WTC11 (cell line): ENCODE results near the gene POLDIP3. TPM values are rescaled to one million over a fixed set of nuclear protein-coding genes. Genes with fewer than 3 reads are reported as not detected.

Source experiments
- ATAC-seq: fragments of 200-7000 bp; cut with Tn5 transposase; 2 replicates; pipeline ENCODE4 v1.10.0; 2021; ENCODE audit warnings: mild to moderate bottlenecking, moderate library complexity
- CTCF ChIA-PET: fragments of 300-600 bp; sonication (Branson Sonifier 250); formaldehyde crosslinking; loops from one replicate; lab custom pipeline; 2021; ENCODE audit warnings: antibody characterized with exemption; lab: Charles Lee
- POLR2A ChIA-PET: fragments of 350-600 bp; sonication (Branson Sonifier 250); formaldehyde crosslinking; loops from one replicate; lab custom pipeline; 2021; ENCODE audit warnings: antibody characterized with exemption; lab: Charles Lee
- DNase-seq: peaks from one replicate; pipeline ENCODE4 v3.0.0; 2021; ENCODE audit warnings: low spot score
- H3K27ac Mint-ChIP-seq: 2 replicates; pipeline ENCODE4 v1.8.0; 2021; ENCODE audit warnings: mixed read lengths
- H3K27me3 Mint-ChIP-seq: 2 replicates; pipeline ENCODE4 v1.8.0; 2021; ENCODE audit warnings: low read depth, mild to moderate bottlenecking, moderate library complexity, mixed read lengths
- H3K36me3 Mint-ChIP-seq: 2 replicates; pipeline ENCODE4 v1.8.0; 2021; ENCODE audit warnings: mixed read lengths
- H3K4me1 Mint-ChIP-seq: 2 replicates; pipeline ENCODE4 v1.8.0; 2022; ENCODE audit warnings: mixed read lengths
- H3K4me3 Mint-ChIP-seq: 2 replicates; pipeline ENCODE4 v1.8.0; 2021; ENCODE audit warnings: mild to moderate bottlenecking, moderate library complexity, mixed read lengths
- H3K9me3 Mint-ChIP-seq: 2 replicates; pipeline ENCODE4 v1.8.0; 2021; ENCODE audit warnings: mixed read lengths
- ATF3 ChIP-seq: sonication (generic); formaldehyde crosslinking; conservative IDR thresholded peaks from 2 replicates; pipeline ENCODE4 v1.8.1; 2022; ENCODE audit warnings: mild to moderate bottlenecking, missing genetic modification reagents
- CREB1 ChIP-seq: sonication (generic); formaldehyde crosslinking; IDR thresholded peaks from 2 replicates; pipeline ENCODE4 v1.8.0; 2023; ENCODE audit warnings: mild to moderate bottlenecking, missing genetic modification reagents
- MLX ChIP-seq: sonication (generic); formaldehyde crosslinking; IDR thresholded peaks from 2 replicates; pipeline ENCODE4 v1.8.1; 2023; ENCODE audit warnings: mild to moderate bottlenecking, missing genetic modification reagents, moderate library complexity
- NFE2L1 ChIP-seq: sonication (generic); formaldehyde crosslinking; IDR thresholded peaks from 2 replicates; pipeline ENCODE4 v1.8.1; 2023; ENCODE audit warnings: missing genetic modification reagents
- NR1H2 ChIP-seq: sonication (generic); formaldehyde crosslinking; IDR thresholded peaks from 2 replicates; pipeline ENCODE4 v1.9.0; 2021; ENCODE audit warnings: mild to moderate bottlenecking, moderate library complexity, missing genetic modification reagents
- OVOL2 ChIP-seq: fragments of 250-450 bp; sonication (Bioruptor Pico); IDR thresholded peaks from 2 replicates; pipeline ENCODE4 v1.9.0; 2021; ENCODE audit warnings: mild to moderate bottlenecking, borderline replicate concordance
- PRRX2 ChIP-seq: fragments of 250-450 bp; sonication (Bioruptor Pico); IDR thresholded peaks from 2 replicates; pipeline ENCODE4 v1.8.0; 2021; ENCODE audit warnings: mild to moderate bottlenecking
- SMAD3 ChIP-seq: sonication (generic); formaldehyde crosslinking; IDR thresholded peaks from 2 replicates; pipeline ENCODE4 v1.8.0; 2022; ENCODE audit warnings: missing genetic modification reagents, mild to moderate bottlenecking, borderline replicate concordance
- SOX15 ChIP-seq: fragments of 250-450 bp; sonication (Bioruptor Pico); IDR thresholded peaks from 2 replicates; pipeline ENCODE4 v1.9.0; 2021; ENCODE audit warnings: mild to moderate bottlenecking
- STAT6 ChIP-seq: sonication (generic); formaldehyde crosslinking; conservative IDR thresholded peaks from 2 replicates; pipeline ENCODE4 v1.8.1; 2023; ENCODE audit warnings: mild to moderate bottlenecking, low read depth, missing genetic modification reagents, moderate library complexity
- TCF7 ChIP-seq: sonication (generic); formaldehyde crosslinking; IDR thresholded peaks from 2 replicates; pipeline ENCODE4 v1.8.0; 2022; ENCODE audit warnings: mild to moderate bottlenecking, low read depth, missing genetic modification reagents, moderate library complexity
- USF1 ChIP-seq: sonication (generic); formaldehyde crosslinking; IDR thresholded peaks from 2 replicates; pipeline ENCODE4 v1.8.0; 2022; ENCODE audit warnings: mild to moderate bottlenecking, missing genetic modification reagents
- USF2 ChIP-seq: sonication (generic); formaldehyde crosslinking; IDR thresholded peaks from 2 replicates; pipeline ENCODE4 v1.8.1; 2023; ENCODE audit warnings: mild to moderate bottlenecking, missing genetic modification reagents, moderate library complexity
- ZNF219 ChIP-seq: sonication (generic); formaldehyde crosslinking; IDR thresholded peaks from 2 replicates; pipeline ENCODE4 v1.8.0; 2023; ENCODE audit warnings: missing genetic modification reagents, mild to moderate bottlenecking, borderline replicate concordance
- ZNF396 ChIP-seq: fragments of 250-450 bp; sonication (Bioruptor Pico); IDR thresholded peaks from 2 replicates; pipeline ENCODE4 v1.8.0; 2021; ENCODE audit warnings: mild to moderate bottlenecking, moderate library complexity, borderline replicate concordance
- ZNF423 ChIP-seq: fragments of 250-450 bp; sonication (Bioruptor Pico); IDR thresholded peaks from 2 replicates; pipeline ENCODE4 v2.1.2; 2022; ENCODE audit warnings: mild to moderate bottlenecking, moderate library complexity
- ZNF512 ChIP-seq: sonication (generic); formaldehyde crosslinking; IDR thresholded peaks from 2 replicates; pipeline ENCODE4 v1.8.1; 2022; ENCODE audit warnings: missing genetic modification reagents, borderline replicate concordance
- total RNA-seq: library from RNA; stranded (reverse); gene quantifications from 3 replicates; pipeline ENCODE4 v1.2.3, GENCODE V29; 2021
- TF ChIP-seq, protein P1 (sequence below): sonication (generic); formaldehyde crosslinking; IDR thresholded peaks from 2 replicates; pipeline ENCODE4 v1.8.1; 2022; ENCODE audit warnings: mild to moderate bottlenecking, missing genetic modification reagents, moderate library complexity, borderline replicate concordance
- TF ChIP-seq, protein P2 (sequence below): sonication (generic); formaldehyde crosslinking; IDR thresholded peaks from 2 replicates; pipeline ENCODE4 v1.8.0; 2023; ENCODE audit warnings: mild to moderate bottlenecking, missing genetic modification reagents
- TF ChIP-seq, protein P3 (sequence below): sonication (generic); formaldehyde crosslinking; IDR thresholded peaks from 2 replicates; pipeline ENCODE4 v1.8.1; 2023; ENCODE audit warnings: mild to moderate bottlenecking, missing genetic modification reagents

POLDIP3 gene
- total RNA-seq, 1 experiment from 2014 or later, result 73.2 TPM

GRCh38 chr22:42584364-42584940 lies 30.2 kb downstream of the POLDIP3 start:
- ATAC-seq (no peak), DNase-seq (no peak)
- Mint-ChIP-seq H3K4me1 (peaks cover 6% of the 10 kb centered on the region), H3K27me3 (no peaks in the 10 kb centered on the region), H3K4me3 (no peak overlapping the region), H3K27ac (no peak overlapping the region), H3K36me3 (peaks cover 46% of the 10 kb centered on the region), H3K9me3 (no peaks in the 10 kb centered on the region)
- POLR2A ChIA-PET, result interaction anchor here (0.6 kb wide), 1 partner anchor 77 kb away, joined by 3 read pairs; no protein-coding TSS in a partner anchor
- TF ChIP-seq, protein P1, sequence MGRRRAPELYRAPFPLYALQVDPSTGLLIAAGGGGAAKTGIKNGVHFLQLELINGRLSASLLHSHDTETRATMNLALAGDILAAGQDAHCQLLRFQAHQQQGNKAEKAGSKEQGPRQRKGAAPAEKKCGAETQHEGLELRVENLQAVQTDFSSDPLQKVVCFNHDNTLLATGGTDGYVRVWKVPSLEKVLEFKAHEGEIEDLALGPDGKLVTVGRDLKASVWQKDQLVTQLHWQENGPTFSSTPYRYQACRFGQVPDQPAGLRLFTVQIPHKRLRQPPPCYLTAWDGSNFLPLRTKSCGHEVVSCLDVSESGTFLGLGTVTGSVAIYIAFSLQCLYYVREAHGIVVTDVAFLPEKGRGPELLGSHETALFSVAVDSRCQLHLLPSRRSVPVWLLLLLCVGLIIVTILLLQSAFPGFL (CRISPR knock-in tag), result no peak
- CTCF ChIA-PET, result no interaction called here

DNA sequence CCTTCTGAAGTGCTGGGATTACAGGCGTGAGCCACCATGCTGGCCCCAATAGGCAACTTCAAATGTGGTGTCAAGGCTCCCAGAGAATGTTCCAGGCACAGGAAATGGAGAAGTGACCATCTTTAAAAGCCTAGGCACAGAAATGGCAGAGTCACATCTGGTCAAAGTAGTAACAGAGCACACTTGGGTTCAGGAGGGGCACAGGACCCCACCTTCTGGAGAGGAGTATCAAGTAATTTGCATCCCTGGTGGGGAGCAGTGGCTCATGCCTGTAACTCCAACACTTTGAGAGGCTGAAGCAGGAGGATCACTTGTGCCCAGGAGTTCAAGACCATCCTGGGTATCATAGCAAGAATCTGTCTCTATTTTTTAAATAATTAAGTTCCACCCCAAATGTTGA lies 31.7 kb downstream of the POLDIP3 start:
- CTCF ChIA-PET, result interaction anchor here (1.2 kb wide), 1 partner anchor 32 kb away, joined by 5 read pairs; the partner anchor contains the start of gene POLDIP3
- H3K9me3 Mint-ChIP-seq, result no peaks in the 10 kb centered on the region
- H3K4me1 Mint-ChIP-seq, result peaks cover 6% of the 10 kb centered on the region

More for the DNA sequence above, 31.7 kb downstream of the POLDIP3 start:
- ATAC-seq, result no peak
- H3K27me3 Mint-ChIP-seq, result no peaks in the 10 kb centered on the region
- peaks cover 45% of the 10 kb centered on the region for H3K36me3 Mint-ChIP-seq
- no peak for TF ChIP-seq CREB1 (CRISPR knock-in tag)
- no peak for TF ChIP-seq USF2 (CRISPR knock-in tag)
- TF ChIP-seq ZNF219, result no peak
- no peak for TF ChIP-seq ATF3 (CRISPR knock-in tag)
- TF ChIP-seq SOX15 (CRISPR knock-in tag), result no peak
- TF ChIP-seq TCF7 (CRISPR knock-in tag), result no peak
- TF ChIP-seq, protein P2, sequence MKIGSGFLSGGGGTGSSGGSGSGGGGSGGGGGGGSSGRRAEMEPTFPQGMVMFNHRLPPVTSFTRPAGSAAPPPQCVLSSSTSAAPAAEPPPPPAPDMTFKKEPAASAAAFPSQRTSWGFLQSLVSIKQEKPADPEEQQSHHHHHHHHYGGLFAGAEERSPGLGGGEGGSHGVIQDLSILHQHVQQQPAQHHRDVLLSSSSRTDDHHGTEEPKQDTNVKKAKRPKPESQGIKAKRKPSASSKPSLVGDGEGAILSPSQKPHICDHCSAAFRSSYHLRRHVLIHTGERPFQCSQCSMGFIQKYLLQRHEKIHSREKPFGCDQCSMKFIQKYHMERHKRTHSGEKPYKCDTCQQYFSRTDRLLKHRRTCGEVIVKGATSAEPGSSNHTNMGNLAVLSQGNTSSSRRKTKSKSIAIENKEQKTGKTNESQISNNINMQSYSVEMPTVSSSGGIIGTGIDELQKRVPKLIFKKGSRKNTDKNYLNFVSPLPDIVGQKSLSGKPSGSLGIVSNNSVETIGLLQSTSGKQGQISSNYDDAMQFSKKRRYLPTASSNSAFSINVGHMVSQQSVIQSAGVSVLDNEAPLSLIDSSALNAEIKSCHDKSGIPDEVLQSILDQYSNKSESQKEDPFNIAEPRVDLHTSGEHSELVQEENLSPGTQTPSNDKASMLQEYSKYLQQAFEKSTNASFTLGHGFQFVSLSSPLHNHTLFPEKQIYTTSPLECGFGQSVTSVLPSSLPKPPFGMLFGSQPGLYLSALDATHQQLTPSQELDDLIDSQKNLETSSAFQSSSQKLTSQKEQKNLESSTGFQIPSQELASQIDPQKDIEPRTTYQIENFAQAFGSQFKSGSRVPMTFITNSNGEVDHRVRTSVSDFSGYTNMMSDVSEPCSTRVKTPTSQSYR (CRISPR knock-in tag), result no peak
- TF ChIP-seq USF1, result no peak
- TF ChIP-seq, protein P3, sequence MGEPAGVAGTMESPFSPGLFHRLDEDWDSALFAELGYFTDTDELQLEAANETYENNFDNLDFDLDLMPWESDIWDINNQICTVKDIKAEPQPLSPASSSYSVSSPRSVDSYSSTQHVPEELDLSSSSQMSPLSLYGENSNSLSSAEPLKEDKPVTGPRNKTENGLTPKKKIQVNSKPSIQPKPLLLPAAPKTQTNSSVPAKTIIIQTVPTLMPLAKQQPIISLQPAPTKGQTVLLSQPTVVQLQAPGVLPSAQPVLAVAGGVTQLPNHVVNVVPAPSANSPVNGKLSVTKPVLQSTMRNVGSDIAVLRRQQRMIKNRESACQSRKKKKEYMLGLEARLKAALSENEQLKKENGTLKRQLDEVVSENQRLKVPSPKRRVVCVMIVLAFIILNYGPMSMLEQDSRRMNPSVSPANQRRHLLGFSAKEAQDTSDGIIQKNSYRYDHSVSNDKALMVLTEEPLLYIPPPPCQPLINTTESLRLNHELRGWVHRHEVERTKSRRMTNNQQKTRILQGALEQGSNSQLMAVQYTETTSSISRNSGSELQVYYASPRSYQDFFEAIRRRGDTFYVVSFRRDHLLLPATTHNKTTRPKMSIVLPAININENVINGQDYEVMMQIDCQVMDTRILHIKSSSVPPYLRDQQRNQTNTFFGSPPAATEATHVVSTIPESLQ (CRISPR knock-in tag), result no peak
- TF ChIP-seq NR1H2 (CRISPR knock-in tag), result no peak
- TF ChIP-seq ZNF512 (CRISPR knock-in tag), result no peak
- TF ChIP-seq STAT6 (CRISPR knock-in tag), result no peak
- no peak for TF ChIP-seq NFE2L1 (CRISPR knock-in tag)
- no peak for TF ChIP-seq PRRX2 (CRISPR knock-in tag)
- no peak for TF ChIP-seq ZNF396 (CRISPR knock-in tag)
- no peak for TF ChIP-seq OVOL2 (CRISPR knock-in tag)
- TF ChIP-seq ZNF423 (CRISPR knock-in tag), result no peak
- no peak for TF ChIP-seq SMAD3 (CRISPR knock-in tag)
- TF ChIP-seq MLX (CRISPR knock-in tag), result no peak
- POLR2A ChIA-PET, result no interaction called here
- DNase-seq, result no peak
- H3K27ac Mint-ChIP-seq, result peak overlapping the region; percentile 84; the same call in 1 of the 2 replicates
- peak overlapping the region; percentile 95; the same call in 1 of the 2 replicates for H3K4me3 Mint-ChIP-seq
